H9 (cell line): ENCODE results near the gene CDC42EP4. TPM values are rescaled to one million over a fixed set of nuclear protein-coding genes. Genes with fewer than 3 reads are reported as not detected.

ENCODE experiments used
- DNase-seq: peaks from one replicate; pipeline ENCODE4 v3.0.0-alpha.2; 2017
- H2AFZ ChIP-seq: one replicate; pipeline ENCODE4 v1.6.1; 2013; ENCODE audit warnings: mild to moderate bottlenecking, low read length, control low read depth, moderate library complexity
- H2AK5ac ChIP-seq: 2 replicates; pipeline ENCODE4 v1.6.1; 2013; ENCODE audit warnings: low read length, control low read depth, mixed read lengths; ENCODE audit not compliant: insufficient read length
- H2BK120ac ChIP-seq: one replicate; pipeline ENCODE4 v1.6.1; 2013; ENCODE audit warnings: low read depth, mild to moderate bottlenecking, low read length, control low read depth, inconsistent platforms; ENCODE audit not compliant: poor library complexity, severe bottlenecking
- H2BK12ac ChIP-seq: 2 replicates; pipeline ENCODE4 v1.6.1; 2013; ENCODE audit warnings: low read length, control low read depth, mixed read lengths, low read depth; ENCODE audit not compliant: insufficient read length
- H2BK15ac ChIP-seq: 2 replicates; pipeline ENCODE4 v1.6.1; 2013; ENCODE audit warnings: low read depth, low read length, control low read depth
- H2BK20ac ChIP-seq: one replicate; pipeline ENCODE4 v1.6.1; 2013; ENCODE audit warnings: low read depth, mild to moderate bottlenecking, low read length, control low read depth, inconsistent platforms; ENCODE audit not compliant: poor library complexity, severe bottlenecking
- H2BK5ac ChIP-seq: 2 replicates; pipeline ENCODE4 v1.6.1; 2013; ENCODE audit warnings: low read length, control low read depth, mixed read lengths; ENCODE audit not compliant: insufficient read length
- H3K14ac ChIP-seq: 2 replicates; pipeline ENCODE4 v1.6.1; 2013; ENCODE audit warnings: low read length, control low read depth; ENCODE audit not compliant: insufficient read depth
- H3K18ac ChIP-seq: 2 replicates; pipeline ENCODE4 v1.6.1; 2013; ENCODE audit warnings: low read depth, mild to moderate bottlenecking, mixed read lengths, low read length, control low read depth; ENCODE audit not compliant: insufficient read length
- H3K23ac ChIP-seq: 2 replicates; pipeline ENCODE4 v1.6.1; 2013; ENCODE audit warnings: low read length, control low read depth, mixed read lengths, low read depth; ENCODE audit not compliant: insufficient read length
- H3K23me2 ChIP-seq: 2 replicates; pipeline ENCODE4 v1.6.1; 2013; ENCODE audit warnings: low read depth, mild to moderate bottlenecking, mixed read lengths, low read length, control low read depth; ENCODE audit not compliant: insufficient read length, poor library complexity, severe bottlenecking
- H3K27ac ChIP-seq: 2 replicates; pipeline ENCODE4 v1.5.1; 2013; ENCODE audit warnings: low read length, control low read depth, mixed read lengths, low read depth; ENCODE audit not compliant: insufficient read length
- H3K27me3 ChIP-seq: 2 replicates; pipeline ENCODE4 v1.6.1; 2013; ENCODE audit warnings: low read length, control low read depth, inconsistent platforms; ENCODE audit not compliant: insufficient read depth
- H3K4ac ChIP-seq: 2 replicates; pipeline ENCODE4 v1.6.1; 2013; ENCODE audit warnings: low read depth, mild to moderate bottlenecking, control low read depth, inconsistent platforms, low read length, moderate library complexity
- H3K4me1 ChIP-seq: 2 replicates; pipeline ENCODE4 v1.6.1; 2013; ENCODE audit warnings: low read length, control low read depth, inconsistent platforms; ENCODE audit not compliant: insufficient read depth
- H3K4me2 ChIP-seq: 2 replicates; pipeline ENCODE4 v1.6.1; 2013; ENCODE audit warnings: low read length, control low read depth, mixed read lengths; ENCODE audit not compliant: insufficient read length, insufficient read depth
- H3K56ac ChIP-seq: 2 replicates; pipeline ENCODE4 v1.6.1; 2013; ENCODE audit warnings: low read depth, mild to moderate bottlenecking, mixed read lengths, low read length, control low read depth; ENCODE audit not compliant: insufficient read length
- H3K79me1 ChIP-seq: 2 replicates; pipeline ENCODE4 v1.6.1; 2013; ENCODE audit warnings: low read depth, mild to moderate bottlenecking, moderate library complexity, low read length, control low read depth, inconsistent platforms; ENCODE audit not compliant: insufficient read depth, poor library complexity, severe bottlenecking
- H3K79me2 ChIP-seq: 2 replicates; pipeline ENCODE4 v1.6.1; 2013; ENCODE audit warnings: low read length, control low read depth, inconsistent platforms; ENCODE audit not compliant: insufficient read depth
- H3K9ac ChIP-seq: 2 replicates; pipeline ENCODE4 v1.6.1; 2013; ENCODE audit warnings: low read length, control low read depth, mixed read lengths; ENCODE audit not compliant: insufficient read length; ENCODE audit errors: extremely low read depth
- H3K9me3 ChIP-seq: one replicate; pipeline ENCODE4 v1.6.1; 2013; ENCODE audit warnings: low read depth, low read length, inconsistent platforms; ENCODE audit not compliant: control insufficient read depth
- H3T11ph ChIP-seq: one replicate; pipeline ENCODE4 v1.6.1; 2013; ENCODE audit warnings: mild to moderate bottlenecking, low read length, control low read depth, inconsistent platforms
- H4K20me1 ChIP-seq: one replicate; pipeline ENCODE4 v1.6.1; 2013; ENCODE audit not compliant: control insufficient read depth, insufficient read length, insufficient read depth
- H4K5ac ChIP-seq: 2 replicates; pipeline ENCODE4 v1.6.1; 2013; ENCODE audit warnings: low read depth, mild to moderate bottlenecking, mixed read lengths, low read length, control low read depth; ENCODE audit not compliant: insufficient read length
- H4K8ac ChIP-seq: replicated peaks from 2 replicates; pipeline ENCODE4 v1.6.1; 2013; ENCODE audit warnings: low read length, control low read depth, mixed read lengths, low read depth; ENCODE audit not compliant: insufficient read length
- H4K91ac ChIP-seq: 2 replicates; pipeline ENCODE4 v1.6.1; 2013; ENCODE audit warnings: low read depth, mild to moderate bottlenecking, moderate library complexity, mixed read lengths, low read length, control low read depth; ENCODE audit not compliant: insufficient read length
- H3K27ac Mint-ChIP-seq, 3 experiments: 2 replicates in 2 of 3; 3 replicates in 1 of 3; pipeline ENCODE4 v1.8.0; 2020 to 2021; ENCODE audit warnings: mixed read lengths in 3 of 3, mild to moderate bottlenecking in 1 of 3, moderate library complexity in 1 of 3
- H3K27me3 Mint-ChIP-seq: 2 replicates; pipeline ENCODE4 v1.8.0; 2021; ENCODE audit warnings: low read depth, mild to moderate bottlenecking, moderate library complexity, mixed read lengths
- H3K36me3 Mint-ChIP-seq, 3 experiments: 2 replicates in 2 of 3; 3 replicates in 1 of 3; pipeline ENCODE4 v1.8.0; 2020 to 2021; ENCODE audit warnings: low read depth in 3 of 3, mixed read lengths in 3 of 3; ENCODE audit not compliant: insufficient read depth in 1 of 3
- H3K4me1 Mint-ChIP-seq, 2 experiments: 2 replicates each; pipeline ENCODE4 v1.8.0; 2020; ENCODE audit warnings: mixed read lengths in 2 of 2
- H3K4me3 Mint-ChIP-seq, 2 experiments: 2 replicates in 1 of 2; 3 replicates in 1 of 2; pipeline ENCODE4 v1.8.0; 2020 to 2021; ENCODE audit warnings: mild to moderate bottlenecking in 2 of 2, mixed read lengths in 2 of 2, moderate library complexity in 1 of 2
- H3K9me3 Mint-ChIP-seq, 2 experiments: 2 replicates in 1 of 2; 3 replicates in 1 of 2; pipeline ENCODE4 v1.8.0; 2020; ENCODE audit warnings: mild to moderate bottlenecking in 2 of 2, mixed read lengths in 2 of 2, moderate library complexity in 1 of 2
- WGBS: extraction: QIAGEN DNeasy Blood & Tissue Kit; methylation state at CpG from one replicate; pipeline ENCODE4 v1.1.7; 2013; ENCODE audit warnings: missing lambda C conversion rate, low lambda C conversion rate, mixed read lengths; ENCODE audit not compliant: insufficient read length; ENCODE audit errors: extremely low coverage; 5-methylcytosine and 5-hydroxymethylcytosine counted together
- total RNA-seq: library from RNA; stranded (reverse); gene quantifications from 2 replicates; pipeline ENCODE4 v1.2.1, GENCODE V29; 2021
- TF ChIP-seq, protein P1 (sequence below): fragments of 200-600 bp; sonication (generic); conservative IDR thresholded peaks from 3 replicates; pipeline ENCODE4 v1.8.0; 2021; ENCODE audit warnings: antibody characterized with exemption, mild to moderate bottlenecking

Gene CDC42EP4
- total RNA-seq, 1 experiment from 2014 or later, result 27.1 TPM

DNA sequence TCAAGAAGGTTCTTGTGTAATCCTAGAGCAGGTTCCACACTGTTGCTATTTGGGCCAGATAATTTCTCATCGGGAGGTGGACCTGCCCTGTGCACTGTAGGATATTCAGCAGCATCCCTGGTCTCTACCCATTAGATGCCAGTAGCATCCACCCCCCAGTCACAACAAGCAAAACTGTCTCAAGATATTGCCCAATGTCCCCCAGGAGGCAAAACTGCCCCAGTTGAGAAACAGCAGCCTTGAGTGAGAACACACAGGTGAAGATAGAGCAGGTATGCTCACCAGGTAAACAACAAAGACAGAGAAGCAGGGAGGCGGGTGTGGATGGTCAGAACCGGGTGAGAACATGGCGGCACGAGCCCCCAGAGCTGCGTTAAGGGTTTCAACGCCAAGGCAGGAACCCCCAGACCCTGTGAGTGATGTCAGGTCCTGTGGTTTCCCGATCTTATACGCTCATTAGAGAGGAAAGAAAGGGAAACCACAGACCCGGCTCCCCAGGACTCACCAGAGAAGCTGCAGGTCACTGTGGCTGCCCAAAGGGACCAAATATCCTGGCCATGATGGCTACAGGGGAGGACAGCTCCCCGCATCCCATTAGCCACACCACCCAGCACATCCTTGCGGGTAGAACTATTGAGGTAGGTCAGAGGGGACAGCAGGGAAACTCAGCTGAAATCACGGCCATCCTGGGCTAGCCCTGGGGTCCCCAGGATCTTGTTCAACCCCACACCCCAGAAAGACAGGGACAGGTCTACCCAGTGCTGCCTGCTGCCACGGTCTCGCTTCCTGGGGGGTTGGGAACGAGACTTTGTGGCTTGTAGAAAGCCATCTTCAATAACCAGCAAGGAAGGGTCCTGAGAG lies 21.2 kb downstream of the CDC42EP4 start:
- H3K27ac Mint-ChIP-seq, result no peak overlapping the region; a peak in 1 of 7 replicates
- peaks cover 27 to 38% of the 10 kb centered on the region in 2 experiments for H3K4me1 Mint-ChIP-seq
- TF ChIP-seq, protein P1, sequence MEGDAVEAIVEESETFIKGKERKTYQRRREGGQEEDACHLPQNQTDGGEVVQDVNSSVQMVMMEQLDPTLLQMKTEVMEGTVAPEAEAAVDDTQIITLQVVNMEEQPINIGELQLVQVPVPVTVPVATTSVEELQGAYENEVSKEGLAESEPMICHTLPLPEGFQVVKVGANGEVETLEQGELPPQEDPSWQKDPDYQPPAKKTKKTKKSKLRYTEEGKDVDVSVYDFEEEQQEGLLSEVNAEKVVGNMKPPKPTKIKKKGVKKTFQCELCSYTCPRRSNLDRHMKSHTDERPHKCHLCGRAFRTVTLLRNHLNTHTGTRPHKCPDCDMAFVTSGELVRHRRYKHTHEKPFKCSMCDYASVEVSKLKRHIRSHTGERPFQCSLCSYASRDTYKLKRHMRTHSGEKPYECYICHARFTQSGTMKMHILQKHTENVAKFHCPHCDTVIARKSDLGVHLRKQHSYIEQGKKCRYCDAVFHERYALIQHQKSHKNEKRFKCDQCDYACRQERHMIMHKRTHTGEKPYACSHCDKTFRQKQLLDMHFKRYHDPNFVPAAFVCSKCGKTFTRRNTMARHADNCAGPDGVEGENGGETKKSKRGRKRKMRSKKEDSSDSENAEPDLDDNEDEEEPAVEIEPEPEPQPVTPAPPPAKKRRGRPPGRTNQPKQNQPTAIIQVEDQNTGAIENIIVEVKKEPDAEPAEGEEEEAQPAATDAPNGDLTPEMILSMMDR, result no peak
- no peak overlapping the region for H3K4me3 Mint-ChIP-seq
- Histone ChIP-seq H3K9ac (no peak overlapping the region), H2BK15ac (no peak overlapping the region), H2BK5ac (no peak overlapping the region), H3K23ac (no peak overlapping the region), H4K5ac (no peak overlapping the region), H2BK12ac (no peak overlapping the region), H4K91ac (no peak overlapping the region), H3K9me3 (no peaks in the 10 kb centered on the region), H4K8ac (no peak overlapping the region), H2AFZ (no peak overlapping the region), H3K4me1 (no peaks in the 10 kb centered on the region), H3K27me3 (no peaks in the 10 kb centered on the region), H3K4me2 (no peak overlapping the region), H2BK20ac (no peak overlapping the region), H2AK5ac (no peak overlapping the region), H3K23me2 (no peaks in the 10 kb centered on the region), H3K79me2 (no peaks in the 10 kb centered on the region), H3K14ac (no peak overlapping the region), H3K27ac (no peak overlapping the region), H3K4ac (no peak overlapping the region), H3K56ac (no peak overlapping the region), H3K79me1 (no peaks in the 10 kb centered on the region), H4K20me1 (no peaks in the 10 kb centered on the region), H2BK120ac (no peak overlapping the region), H3T11ph (no peak overlapping the region), H3K18ac (no peak overlapping the region)
- peaks cover 0 to 7% (median 7%) of the 10 kb centered on the region in 3 experiments; a peak in 6 of 7 replicates for H3K36me3 Mint-ChIP-seq
- peak; percentile 27 for DNase-seq
- H3K9me3 Mint-ChIP-seq, result no peaks in the 10 kb centered on the region
- no CpG with 5 or more reads among the region's 16 CpGs for WGBS
- H3K27me3 Mint-ChIP-seq, result no peaks in the 10 kb centered on the region
